G401.6 (cell line): ENCODE measurements around the gene KCNH2.

ENCODE experiments used
- FAIRE-seq: peaks from 2 replicates; lab custom pipeline; 2012; peaks lifted over from hg19 to GRCh38; lab: Jason Lieb, UNC

KCNH2 gene

DNA sequence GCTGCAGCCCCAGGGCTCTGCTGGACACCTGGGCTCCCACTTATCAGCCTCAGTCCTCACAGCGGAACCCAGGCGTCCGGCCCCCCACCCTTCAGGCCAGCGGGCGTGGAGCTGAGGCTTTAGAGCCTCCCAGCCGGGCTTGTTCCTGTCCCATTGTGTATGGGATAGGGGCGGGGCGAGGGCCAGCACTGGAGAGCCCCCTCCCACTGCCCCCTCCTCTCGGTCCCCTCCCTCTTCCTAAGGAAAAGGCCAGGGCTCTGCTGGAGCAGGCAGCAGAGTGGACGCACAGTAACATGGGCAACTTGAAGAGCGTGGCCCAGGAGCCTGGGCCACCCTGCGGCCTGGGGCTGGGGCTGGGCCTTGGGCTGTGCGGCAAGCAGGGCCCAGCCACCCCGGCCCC lies 15.4 kb upstream of the KCNH2 start:
- no peak for FAIRE-seq

DNA sequence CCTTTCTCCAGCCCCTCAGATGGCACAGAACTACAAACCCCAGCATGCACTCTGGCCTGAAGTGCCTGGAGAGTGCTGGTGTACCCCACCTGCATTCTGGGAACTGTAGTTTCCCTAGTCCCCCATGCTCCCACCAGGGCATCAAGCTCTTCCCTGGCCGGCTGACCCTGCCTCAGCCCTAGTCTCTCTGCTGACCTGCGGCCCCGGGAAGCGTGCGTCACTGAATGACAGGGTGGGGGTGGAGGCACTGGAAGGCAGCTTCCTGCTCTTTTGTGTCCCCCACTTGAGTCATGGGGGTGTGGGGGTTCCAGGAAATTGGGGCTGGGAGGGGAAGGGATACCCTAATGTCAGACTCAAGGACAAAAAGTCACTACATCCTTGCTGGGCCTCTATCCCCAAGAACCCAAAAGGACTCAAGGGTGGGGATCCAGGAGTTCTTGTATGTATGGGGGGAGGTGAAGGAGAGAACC lies 14.7 kb upstream of the KCNH2 start:
- FAIRE-seq, result no peak

DNA sequence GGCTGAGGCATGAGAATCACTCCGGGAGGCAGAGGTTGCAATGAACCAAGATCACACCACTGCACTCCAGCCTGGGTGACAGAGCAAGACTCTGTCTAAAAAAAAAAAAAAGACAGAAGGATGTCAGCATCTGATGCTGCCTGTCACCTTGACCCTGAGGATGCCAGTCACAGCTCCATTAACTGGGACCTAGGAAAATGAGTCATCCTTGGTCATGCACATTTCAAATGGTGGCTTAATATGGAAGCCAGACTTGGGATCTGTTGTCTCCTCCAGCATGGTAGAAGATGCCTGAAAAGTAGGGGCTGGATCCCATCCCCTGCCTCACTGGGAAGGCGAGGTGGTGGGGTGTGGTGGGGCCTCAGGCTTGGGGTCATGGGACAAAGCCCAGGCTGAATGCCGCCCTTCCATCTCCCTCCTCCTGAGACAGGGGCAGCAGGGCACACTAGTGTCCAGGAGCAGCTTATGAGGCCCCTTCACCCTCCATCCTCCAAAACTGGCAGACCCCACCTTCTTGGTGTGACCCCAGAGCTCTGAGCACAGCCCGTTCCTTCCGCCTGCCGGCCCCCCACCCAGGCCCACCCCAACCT lies 14.0 kb upstream of the KCNH2 start:
- FAIRE-seq, result no peak

DNA sequence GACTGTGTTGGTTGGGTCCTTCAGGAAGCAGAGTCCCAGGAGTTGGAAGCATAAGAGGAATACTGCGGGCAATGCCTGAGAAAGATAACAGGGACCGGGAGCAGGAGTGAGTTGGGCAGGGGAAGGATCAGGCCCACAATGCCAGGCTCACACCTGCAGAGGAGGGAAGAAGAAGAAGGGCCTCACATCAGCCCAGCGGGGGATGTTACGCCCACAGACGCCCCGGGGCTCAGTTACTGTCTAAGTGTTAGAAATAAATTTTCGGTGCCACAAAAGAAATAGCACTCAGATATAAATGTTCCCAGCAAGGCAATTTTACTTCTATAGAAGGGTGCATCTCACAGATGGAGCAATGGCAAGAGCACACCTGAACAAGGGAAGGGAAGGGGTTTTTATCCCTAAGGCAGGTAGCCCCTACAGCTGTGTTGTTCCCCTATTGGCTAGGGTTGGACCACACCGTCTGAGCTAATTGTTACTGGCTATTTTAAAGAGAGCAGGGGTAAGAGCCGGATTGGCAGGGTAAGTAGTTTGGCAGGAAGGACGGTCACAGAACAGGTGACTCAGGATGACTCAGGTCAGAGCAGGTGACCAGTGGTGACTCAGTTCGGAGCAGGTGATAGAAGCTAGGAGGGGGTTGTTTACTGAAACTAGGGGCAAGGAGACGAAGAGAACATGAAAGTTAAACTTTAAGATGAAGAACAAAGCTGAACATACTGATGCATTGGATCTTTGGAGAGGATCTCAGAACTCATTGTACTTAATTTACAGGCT lies 12.5 kb upstream of the KCNH2 start, which contains the start of gene NOS3:
TSS of gene NOS3 (plus strand) at position 602 of the 771 bp plus-strand sequence. CDS start 2,787 bp downstream, outside the sequence.
- no peak for FAIRE-seq

DNA sequence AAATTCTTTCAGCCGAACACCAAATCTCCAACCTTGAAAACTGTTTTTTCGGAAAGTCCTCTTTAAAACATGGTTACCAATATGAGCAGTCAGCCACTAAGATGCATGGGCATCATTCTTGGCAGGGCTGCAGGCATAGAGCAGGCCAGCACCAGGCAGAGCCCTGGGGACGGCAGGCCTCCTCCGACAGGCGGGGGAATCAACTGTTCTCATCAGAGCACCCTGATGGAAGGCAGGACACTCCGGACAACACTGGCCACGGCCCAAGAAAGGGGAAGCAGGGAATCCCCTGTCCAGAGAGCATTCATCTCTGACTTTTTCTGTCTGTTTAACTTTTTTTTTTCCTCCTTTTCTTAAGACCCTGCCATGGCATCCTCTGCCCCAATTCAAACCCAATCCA lies 11.3 kb upstream of the KCNH2 start:
- no peak for FAIRE-seq

DNA sequence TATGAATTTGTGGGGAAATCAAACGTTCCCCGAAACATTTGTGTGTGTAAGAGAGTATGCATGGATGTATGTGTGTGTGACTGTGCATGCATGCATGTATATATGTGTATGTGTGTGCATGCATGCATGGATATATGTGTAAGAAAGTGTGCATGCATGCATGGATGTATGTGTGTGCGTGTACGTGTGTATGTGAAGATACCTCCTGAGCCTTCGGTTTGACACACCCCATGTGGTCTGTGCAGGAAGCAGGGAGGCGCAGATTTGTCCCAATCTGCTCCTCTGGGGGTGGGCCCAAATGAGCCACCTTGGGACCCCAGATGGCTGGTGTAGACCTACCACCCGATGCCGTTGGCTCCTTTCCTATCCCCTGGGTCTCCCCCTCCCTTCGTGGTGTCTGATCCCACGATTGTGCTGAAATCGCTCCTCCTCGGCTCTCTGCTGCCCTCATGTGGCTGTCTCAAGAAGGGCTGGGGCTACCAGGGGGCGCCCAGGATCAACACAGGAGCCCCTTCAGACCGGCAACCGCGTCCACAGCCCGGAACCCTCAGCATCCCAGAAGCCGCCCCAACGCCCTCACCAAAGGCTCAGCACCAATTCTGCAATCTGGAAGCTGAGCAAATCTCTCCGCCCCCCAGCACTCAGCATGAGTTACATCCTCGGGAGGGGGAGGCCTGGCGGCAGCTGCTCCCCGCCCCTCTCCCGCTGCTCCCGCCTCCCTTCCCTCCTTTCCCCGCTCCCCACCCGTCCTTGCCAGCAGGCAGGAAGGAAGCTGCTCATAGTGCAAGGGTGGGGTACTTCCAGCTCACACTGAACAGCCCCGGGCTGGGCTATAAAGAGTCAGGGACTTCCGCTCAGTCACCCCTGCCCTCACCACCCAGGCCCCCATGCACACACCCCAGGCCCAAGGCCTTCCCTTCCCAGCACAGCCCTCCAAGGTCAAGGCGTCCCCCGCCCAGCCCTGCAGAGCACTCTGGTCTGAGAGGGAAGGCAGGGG lies 10.4 kb upstream of the KCNH2 start:
- no peak for FAIRE-seq

DNA sequence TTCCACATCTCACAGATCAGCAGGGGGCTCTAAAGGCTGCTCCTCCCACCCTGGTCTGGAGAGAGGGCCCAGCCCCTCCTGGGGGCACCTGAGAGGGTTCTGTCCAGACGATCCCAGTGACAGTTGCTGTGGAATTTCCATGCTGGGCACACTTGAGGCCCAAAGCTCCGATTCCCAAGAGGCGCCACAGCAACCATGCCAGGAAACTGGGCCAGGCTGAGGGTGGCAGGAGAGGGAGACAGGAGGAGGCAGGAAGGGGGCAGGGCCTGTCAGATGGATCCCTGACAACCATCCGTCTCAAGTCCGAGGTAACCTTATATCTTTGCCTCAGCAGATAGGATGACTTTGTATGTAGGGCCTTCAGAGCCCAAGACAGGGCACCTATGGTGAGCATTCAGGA lies 8.4 kb upstream of the KCNH2 start:
- no peak for FAIRE-seq

DNA sequence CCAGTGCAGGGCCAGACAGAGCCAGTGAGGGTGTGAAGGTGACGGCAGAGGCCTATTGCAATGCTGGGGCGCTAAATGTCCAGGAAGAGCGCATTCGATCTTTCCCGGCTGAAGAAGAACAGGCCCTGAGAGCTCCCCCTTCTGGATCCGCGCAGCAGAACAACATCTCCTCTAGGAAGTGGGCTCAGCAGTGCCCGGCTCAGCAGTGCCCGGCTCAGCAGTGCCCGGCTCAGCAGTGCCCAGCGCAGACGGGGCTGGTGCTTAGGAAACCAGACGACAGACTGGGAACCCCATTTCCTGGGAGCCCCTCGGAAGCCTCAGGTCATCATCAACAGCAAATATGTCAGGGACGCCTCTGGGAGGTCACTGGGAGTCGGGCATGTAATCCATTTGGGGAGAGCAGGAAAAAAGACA lies 8.0 kb upstream of the KCNH2 start:
- no peak for FAIRE-seq

DNA sequence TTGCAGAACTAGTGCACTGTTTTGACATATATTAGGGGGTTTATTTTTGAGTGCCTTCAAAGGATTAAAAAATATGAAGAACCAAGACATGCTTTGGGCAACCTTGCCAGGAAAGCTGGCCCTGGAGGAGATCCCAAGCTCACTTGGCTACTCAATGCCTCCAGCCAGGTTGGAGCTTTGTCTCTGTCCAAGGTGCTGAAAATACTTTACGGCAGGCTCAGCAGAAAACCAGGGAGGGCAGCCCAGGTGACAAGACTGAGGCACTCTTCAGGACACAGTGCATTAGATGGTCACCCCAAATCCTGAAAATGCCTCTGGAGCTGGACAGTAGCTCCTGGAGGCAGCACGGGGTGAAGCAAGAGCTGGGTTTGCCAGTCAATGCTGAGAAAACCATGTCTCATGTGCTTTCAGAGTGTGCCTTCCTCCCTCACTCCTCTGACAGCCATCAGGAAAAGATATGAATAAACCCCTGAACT lies 5.8 kb upstream of the KCNH2 start:
- no peak for FAIRE-seq

DNA sequence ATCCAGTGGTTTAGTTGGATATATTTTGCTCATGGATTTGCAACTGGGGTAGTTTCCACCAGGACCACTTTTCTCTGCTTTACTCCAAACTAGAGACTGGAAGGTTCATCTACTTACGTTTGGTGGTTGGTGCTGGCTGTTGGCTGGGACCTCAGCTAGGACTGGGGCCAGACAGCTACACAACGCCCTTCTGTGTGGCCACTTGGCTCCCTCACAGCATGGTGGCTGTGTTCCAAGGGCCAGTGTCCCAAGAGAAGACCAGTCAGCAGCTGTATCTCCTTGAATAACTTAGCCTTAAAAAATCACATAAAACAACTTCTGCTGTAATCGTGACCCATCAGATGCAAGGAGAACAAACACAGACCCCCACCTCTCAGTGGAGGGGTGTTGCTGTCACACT lies 4.2 kb upstream of the KCNH2 start:
- FAIRE-seq, result no peak

DNA sequence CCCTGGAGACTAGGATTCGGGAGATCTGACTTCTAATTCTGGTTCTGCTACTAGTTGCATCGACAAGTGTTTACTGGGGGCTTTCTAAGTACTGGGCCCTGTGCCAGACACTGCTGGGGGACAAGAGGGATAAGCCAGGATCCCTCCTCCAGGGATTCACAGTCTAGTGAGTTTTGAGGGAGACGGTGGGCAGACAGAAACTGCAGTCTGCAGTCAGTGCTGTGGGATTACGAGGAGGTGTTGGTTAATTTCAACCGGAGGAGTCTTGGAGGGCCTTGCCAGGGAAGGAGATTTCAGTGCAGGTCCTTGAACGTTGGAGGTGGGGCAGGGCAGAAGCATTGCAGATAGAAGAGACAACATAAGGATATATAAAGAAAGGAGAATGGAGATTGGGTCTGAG lies 3.5 kb upstream of the KCNH2 start:
- FAIRE-seq, result no peak

DNA sequence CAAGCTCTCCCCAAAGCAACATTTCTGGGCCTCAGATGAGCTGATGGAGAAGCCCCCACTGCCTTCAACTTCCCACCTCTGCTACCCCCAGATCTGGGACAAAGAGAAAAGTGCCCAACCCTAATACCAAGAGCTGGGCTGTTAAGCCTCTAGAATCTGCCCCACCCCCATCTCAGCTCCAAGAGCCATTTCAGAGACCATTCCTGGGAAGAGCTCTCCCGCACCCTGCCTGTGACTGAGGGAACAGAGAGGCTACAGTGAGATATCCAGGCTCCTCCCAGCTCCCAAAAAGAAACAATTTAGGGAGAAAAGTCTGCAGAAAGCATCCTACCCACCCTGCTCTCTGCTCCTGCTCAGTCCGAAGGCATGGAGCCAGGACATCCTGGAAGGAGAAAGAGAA lies 2.5 kb upstream of the KCNH2 start:
- no peak for FAIRE-seq

DNA sequence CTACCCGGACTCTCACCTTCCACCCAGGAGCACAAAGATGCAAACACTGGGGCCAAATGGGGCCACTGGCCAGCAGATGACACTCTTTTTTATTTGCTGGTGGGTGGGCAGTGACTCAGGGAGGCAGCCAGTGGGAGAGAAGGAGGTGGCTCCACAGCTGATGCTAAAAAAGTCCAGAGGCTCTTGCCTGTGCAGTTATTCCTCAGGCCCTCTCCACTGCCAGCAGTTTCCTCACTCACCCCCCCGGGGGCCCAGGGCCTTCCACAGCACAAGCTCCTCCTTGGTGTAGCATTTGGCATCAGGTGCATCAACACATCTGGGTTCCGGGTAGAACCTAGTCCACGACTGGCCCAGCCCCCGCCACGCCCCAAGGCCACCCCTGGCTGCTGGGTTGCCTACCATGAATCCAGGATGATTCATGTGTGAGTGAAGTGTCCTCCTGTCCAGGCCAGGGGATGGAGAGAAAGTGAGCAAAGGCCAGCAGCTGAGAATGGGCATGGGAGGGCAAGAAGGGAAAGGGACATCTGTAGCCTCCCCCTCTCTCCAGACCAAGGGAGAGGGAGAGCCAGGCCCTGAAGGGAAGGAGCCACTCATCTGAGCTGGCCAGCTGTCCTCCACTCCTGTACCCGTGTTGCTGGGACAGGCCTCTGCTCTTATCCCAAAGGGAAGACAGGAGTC lies 1.7 kb upstream of the KCNH2 start:
- no peak for FAIRE-seq

DNA sequence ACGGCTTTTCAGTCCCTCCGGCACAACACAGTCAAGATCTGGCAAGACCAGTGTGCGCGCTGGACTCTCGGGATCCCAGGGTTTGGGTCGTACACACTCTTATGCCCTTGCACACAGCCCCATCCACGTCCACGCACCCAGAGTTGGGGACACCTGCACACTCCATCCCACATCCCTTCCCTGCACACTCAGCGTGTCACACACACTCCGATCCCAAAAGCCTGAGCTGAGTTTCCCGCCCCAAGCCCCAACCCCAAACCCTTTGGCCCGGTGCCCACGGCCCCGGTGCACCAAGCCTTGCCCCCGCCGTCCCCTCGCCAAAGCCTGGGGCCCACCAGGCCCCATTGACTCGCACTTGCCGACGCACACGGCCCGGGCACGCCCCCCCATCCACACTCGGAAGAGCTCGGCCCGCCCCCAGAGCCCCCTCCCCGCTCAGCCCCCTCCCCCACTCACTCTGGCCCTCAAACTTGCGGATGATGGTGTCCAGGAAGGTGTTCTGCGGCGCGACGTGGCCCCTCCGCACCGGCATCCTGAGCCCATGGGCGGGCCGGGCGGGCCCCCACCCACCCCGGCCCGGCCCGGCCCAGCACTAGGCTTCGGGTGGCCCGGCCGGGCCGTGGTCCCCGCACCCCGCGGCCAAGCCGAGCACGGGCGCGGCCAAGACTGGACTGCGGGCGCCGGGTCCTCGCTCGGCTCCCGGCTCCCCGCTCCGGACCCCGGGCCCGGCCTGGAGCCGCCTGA lies 567 bp downstream of the KCNH2 start:
- FAIRE-seq, result no peak

DNA sequence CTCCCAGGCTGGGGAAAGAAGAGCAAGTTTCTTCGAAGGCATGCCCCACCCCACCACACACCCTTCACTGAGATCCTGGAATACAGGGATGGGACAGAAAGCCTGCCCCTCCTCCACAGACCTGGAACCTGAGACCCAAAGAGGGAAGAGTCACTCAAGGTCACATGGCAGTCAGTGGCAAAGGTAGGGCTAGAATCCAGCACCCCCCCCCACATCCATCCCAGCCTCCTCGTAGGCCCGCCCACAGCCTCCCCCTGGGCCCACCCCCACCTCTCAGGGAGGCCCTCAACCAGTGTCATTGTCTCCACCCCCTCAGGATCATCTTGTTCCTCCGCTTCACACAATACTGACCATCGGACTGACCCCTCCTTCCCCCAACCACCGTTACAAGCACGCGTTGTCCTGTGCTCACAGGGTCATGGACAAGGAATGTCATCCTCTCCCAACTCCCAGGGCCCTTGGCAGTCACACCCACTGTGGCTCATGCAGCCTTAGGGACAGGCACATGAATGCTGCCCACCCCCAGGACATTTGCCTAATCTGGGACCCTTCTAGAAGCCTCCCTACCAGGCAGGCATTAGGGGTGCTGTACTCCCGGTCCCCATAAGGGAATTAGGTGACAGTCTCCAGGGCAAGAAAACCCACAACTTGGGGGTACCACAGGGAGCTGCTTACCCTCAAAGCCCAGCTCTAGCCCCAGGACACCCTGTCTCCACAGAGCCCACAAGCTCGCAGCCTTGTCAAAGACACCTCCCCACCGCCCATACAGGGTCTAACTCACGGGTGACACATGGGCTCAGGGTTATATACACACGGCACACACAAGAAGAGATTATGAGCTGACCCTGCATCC lies 1.4 kb downstream of the KCNH2 start:
- no peak for FAIRE-seq

DNA sequence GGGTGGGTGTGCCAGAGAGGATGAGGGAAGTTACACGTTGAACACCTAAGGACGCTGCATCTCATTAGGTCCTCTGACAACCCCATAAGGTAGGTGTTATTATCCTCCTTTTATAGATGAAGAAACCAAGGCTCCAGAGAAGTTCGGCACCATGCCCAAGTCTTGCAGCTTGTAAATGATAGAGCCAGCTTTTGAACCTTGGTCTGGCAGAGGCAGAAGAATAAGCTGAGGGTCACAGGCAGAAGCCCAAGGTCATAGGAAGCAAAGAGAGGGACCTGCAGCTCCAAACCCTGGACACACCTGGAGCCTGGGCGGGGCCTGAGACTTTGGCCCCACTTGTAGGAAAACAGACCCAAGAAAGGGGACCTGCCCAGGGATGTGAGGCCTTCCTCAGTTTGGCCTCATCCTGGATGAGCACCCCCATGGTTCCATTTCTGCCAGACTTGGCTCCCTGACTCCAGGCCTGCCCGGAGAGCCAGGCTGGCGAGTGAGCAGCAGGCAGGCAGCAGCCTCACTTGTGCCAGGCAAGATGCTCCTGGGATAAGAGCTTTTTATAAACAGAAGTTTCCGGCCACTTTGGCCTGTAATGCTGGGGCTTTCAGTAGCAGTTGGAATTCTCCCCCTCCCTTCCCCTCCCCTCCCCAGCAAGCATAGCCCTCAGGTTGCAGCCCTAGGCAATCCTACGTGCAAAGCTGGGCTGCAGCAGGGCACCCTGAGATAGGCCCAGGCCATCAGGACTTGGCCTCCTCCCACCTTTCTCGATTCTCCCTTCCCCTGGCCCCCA lies 2.4 kb downstream of the KCNH2 start:
- FAIRE-seq, result no peak

DNA sequence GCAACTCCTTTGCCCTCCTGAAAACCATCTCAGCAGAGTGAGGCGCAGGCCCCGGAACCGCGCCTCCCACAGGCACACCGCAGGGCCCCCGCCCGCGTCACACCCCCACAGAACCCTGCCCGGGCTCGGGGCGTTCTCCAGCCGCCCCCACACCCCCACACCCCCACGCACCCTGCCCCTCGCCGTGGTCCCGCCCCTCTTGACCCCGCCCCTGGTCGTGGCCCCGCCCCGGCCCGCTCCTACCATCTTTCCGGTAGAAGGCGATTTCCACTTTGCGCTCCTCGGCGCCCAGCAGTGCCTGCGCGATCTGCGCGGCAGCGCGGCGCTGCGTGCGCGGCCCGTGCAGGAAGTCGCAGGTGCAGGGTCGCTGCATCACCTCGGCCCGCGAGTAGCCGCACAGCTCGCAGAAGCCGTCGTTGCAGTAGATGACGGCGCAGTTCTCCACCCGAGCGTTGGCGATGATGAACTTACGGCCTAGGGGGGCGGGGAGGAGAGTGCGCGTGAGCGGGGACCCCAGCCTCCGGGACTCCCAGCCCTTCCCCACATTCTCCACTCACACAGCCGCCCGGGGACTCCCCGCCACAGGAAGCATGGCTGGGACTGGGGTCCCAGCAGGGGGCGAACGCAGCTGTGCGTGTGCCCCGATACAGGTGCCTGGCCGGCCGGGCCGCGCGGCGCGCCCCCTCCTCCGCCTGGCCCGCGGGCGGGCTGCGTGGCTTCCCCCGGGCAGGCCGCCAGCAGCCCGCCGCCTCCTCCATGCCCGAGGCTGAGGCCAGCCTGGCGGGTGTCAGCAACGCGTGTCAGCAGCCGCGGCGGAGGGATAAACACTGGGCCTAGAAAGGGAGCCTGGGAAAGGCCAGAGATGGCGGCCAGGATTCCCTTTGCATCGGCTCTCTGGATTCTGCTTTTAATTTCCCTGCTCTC lies 3.4 kb downstream of the KCNH2 start:
- FAIRE-seq, result no peak
